Stimulated activated CD4-positive, alpha-beta T cell treated with anti-CD3 and anti-CD28 coated beads, Interleukin-1b, Interleukin-23, amount 100 ng/mL, for 1 hour (primary cell): Measurements from ENCODE around the gene CBLN3.
A peak's percentile ranks its signal among the peaks of the same experiment; 100 is the strongest.
"Not testable (repeated sequence)": the region's sequence is repeated elsewhere in the genome, so short reads cannot be mapped to it uniquely, and the experiment has no call there.

ENCODE experiments used
- DNase-seq, 2 donors: peaks; one replicate each; pipeline ENCODE4 v3.0.0-alpha.2; 2020; ENCODE audit warnings: low read depth in 2 of 2

The CBLN3 gene

DNA sequence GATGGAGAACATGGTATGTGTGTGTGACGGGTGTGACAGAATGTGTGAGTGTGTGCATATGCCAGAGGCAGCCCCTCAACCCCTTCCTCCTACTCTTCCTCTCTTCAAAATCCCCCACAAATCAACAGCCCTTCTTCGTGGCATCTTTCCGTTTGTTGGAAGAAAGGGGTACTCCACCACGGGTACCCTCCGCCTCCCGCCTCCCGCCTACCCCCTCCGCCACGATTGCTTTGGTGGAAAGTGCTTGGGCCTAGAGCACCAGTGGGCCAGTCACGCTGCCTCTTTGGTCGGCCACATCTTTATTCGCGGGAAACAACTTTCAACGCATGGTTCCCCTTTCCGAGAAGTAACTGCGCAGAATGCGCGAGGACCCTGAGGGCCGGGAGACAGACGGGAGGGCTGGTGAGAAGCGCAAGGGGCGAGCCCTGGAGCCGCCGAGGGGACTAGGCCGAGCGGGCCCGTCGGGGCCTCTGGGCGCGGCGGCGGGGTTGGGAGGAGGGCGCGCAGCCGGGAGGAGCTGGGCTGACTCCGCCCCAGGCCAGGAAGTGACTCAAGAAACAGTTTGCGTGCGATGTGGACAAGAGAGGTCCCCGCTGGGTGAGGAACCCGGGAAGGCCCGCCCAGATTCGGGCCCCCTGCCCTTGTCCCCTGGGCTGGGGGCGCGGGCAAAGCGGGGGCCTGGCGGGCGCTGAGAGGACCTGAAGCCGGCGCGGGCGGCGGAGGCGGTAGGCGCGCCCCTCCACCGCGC, at the start of gene CBLN3, which contains the start of gene KHNYN:
CBLN3 (minus strand) TSS at position 274 of the 748 bp plus-strand sequence. CDS start 614 bp downstream, outside the sequence.
KHNYN (plus strand) TSS at position 560 of the 748 bp plus-strand sequence. CDS start 777 bp downstream, outside the sequence.
- DNase-seq = peak; percentile 69 to 70

- DNase-seq = no peak
Measured at GRCh38 chr14:24475261-24475660, 45.8 kb upstream of the CBLN3 start.

DNA sequence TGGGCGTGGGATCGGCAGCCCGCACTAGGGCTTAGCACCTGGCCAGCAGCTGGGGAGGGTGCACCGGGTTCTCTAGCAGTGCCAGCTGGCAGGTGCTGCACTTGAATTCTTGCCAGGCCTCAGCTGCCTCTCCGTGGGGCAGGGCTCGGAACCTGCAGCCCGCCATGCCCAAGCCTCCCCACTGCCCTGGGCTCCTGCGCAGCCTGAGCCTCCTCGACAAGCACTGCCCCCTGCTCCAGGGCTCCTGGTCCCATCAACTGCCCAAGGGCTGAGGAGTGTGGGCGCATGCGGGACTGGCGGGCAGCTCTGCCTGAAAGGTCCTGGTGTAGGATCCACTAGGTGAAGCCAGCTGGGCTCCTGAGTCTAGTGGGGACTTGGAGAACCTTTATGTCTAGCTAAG, 43.7 kb upstream of the CBLN3 start:
- DNase-seq = no peak

GRCh38 chr14:24470450-24470849, 41.0 kb upstream of the CBLN3 start:
- DNase-seq = not testable (repeated sequence)

- DNase-seq = no peak
Measured at GRCh38 chr14:24465805-24466204, 36.3 kb upstream of the CBLN3 start.

- no peak for DNase-seq
Measured at GRCh38 chr14:24465368-24465767, 35.9 kb upstream of the CBLN3 start.

DNA sequence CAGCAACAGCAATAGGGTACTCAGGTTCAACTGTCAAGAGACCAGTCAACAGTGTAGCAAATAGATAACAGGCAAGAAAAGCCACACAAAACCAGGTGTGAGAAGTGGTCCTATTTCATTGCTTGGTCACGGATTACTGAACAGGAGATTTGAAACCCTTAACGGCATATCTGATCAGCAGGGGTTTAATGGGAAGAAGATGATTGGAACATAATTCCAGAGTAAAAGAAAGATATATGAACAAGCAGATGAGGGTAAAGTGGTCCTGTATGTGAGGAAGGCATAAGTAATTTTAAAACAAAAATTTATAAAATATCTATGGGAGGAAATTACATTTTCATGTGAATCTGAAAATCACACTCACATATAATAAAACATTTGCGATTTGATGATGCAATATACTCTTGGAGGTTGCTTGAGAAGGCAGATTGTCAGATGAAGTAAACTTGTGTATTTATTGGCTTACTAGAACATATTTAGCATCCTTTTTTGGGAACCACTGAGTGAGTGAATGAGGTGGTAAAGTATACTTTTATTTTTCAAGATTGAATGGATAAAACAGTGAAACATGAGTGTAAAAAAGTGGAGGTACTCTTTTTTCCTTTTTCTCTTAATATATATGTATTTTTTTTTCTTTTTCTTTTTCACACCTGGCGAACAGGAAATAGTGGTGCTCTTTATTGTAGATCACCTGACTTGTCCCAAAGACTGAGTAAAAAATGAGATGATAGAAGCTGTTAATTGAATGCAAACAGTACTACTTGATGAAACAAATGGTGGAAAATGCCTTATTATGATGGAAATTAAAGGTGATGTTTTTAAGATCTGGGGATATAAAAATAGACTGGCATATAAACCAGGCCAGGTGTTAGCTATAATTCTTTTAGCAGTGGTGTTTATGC, 34.7 kb upstream of the CBLN3 start:
- DNase-seq = no peak

GRCh38 chr14:24463017-24463883, 33.8 kb upstream of the CBLN3 start:
- DNase-seq = no peak

DNA sequence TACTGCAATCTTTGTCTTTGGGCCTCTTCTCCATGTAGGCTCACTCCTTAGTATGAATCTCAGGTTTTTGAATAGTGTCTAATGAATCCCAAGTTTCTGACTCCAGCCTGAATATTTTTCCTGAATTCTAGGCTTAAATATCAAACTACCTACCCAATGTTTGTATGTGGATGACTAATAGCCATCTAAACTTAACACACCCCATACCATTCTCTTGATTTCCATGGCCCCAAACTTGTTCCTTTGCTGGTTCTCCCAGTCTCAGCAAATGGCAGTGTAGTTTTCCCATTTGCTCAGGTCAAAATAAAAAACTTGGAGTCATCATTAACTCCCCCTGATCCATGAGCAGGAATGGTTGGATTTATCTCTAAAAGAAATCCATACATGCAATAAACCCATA, 31.9 kb upstream of the CBLN3 start:
- DNase-seq = no peak

DNA sequence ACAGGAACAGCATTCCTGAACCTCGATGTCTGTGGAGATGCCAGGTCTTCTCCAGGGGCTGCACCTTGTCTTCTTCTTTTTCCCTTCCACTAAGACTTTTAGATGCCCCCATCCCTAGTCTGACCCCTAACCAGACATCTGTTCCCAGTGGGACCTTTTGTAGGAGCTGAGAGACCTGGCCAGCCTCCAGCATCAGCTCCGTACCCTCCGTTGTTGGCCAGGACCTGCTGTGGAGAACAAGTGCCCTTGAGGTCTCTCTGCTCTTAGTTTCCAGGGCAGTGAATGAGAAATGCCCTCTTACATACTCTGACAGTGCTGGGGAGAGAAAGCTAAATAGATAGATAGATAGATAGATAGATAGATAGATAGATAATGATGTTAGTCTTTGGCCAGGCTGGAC, 29.9 kb upstream of the CBLN3 start:
- DNase-seq = no peak

GRCh38 chr14:24458736-24459135, 29.3 kb upstream of the CBLN3 start:
- no peak for DNase-seq

GRCh38 chr14:24456980-24457379, 27.5 kb upstream of the CBLN3 start:
- DNase-seq = no peak

DNA sequence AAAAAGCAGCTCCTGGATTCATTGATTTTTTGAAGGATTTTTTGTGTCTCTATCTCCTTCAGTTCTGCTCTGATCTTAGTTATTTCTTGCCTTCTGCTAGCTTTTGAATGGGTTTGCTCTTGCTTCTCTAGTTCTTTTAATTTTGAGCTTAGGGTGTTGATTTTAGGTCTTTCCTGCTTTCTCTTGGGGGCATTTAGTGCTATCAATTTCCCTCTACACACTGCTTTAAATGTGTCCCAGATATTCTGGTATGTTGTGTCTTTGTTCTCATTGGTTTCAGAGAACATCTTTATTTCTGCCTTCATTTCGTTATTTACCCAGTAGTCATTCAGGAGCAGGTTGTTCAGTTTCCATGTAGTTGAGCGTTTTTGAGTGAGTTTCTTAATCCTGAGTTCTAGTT, 21.4 kb upstream of the CBLN3 start:
- DNase-seq = not testable (repeated sequence)

DNA sequence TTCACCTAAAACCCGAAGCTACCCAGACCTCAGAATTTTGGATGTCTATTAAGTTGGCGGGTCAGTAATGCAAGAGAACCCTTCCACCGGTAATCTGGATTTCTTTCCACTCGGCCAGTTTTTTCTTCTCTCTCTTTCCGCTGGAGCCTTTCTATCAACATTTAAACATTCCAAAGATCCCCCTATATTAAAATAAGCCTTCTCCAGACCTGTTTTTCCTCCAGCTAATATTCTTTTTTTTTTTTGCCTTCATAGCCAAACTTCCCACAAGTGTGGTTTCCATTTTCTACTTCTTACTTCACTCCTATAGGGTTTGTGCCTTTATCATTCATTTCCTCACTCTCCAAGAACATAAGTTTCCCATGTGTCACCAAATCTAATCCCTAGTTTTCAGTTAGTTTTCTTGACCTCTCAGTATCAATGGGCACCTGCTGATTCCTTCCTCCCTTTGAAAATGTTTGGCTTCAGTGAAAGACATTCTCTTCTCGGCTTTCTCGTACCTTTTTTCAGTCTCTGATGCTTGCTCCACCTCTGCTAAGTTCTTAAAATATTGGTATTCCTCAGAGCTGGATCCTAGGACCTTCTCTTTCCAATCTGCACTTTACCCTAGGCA, 13.7 kb upstream of the CBLN3 start:
- DNase-seq = no peak

GRCh38 chr14:24442240-24443052, 13.0 kb upstream of the CBLN3 start, which contains the start of gene SDR39U1:
Gene SDR39U1 (minus strand): TSS chr14:24442776. CDS start chr14:24442769, 7 bp downstream.
- DNase-seq = peak; percentile 80 to 93

DNA sequence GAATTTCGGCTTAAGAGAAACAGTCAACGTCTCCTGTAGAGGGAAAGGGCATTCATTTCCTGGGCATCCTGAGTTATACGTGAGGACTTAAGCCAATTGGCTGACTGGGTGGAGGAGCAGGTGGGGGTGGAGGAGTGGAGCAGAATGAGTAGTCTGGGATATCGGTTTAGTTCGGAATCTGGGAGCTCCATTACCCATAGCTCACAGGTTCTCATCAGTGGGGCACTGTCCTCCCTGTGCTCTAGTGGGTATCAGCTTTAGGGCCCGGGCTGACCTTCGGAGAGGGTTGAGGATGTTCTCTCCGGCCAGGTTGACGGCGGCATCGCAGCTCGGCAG, 12.4 kb upstream of the CBLN3 start:
- no peak for DNase-seq

GRCh38 chr14:24441485-24441884, 12.0 kb upstream of the CBLN3 start:
- no peak for DNase-seq

DNA sequence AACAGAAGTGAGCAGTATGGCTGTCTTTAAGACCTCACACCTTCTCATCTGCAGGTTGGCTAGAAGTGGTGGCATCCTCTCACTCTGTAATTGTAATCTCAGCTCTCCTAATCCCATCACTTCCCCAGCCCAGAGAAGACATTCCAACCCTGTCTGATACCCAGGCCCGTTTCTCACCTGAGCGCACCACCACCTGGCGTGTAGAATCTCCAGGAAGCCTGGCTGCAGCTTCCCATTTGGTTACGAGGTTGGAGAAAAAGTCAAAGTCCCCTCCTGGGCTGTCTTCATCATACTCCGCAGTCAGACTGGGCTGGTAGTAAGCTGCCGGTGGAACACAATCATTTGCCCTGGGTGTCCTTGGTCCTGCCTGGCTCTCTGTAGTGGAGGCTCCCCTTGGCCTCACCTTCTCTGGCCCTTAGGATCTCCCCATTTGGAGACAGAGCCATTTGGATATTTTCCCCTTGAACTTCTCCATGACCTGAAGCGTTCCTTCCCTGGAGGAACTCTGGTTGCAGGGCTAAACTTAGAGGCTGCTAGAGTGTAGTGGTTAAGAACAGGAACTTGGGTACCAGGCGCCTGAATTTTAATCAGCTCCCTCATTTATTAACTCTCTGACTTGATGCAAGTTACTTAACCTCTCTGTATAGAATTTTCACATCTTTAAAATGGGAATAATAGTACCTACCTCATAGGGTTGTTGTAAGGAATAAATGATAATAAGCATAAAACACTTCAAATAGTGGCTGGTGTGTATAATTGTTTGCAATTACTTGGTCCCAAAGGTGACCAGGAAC, 11.3 kb upstream of the CBLN3 start:
- DNase-seq = no peak

GRCh38 chr14:24439830-24440605, 10.6 kb upstream of the CBLN3 start:
- DNase-seq = no peak
